Stimulated activated naive CD8-positive, alpha-beta T cell treated with anti-CD3 and anti-CD28 coated beads, Interleukin-15, amount 100 ng/mL, for 72 hours (primary cell): ENCODE data around the gene RAB13.
A peak's percentile ranks its signal among the peaks of the same experiment; 100 is the strongest.
"Not testable (repeated sequence)": the region's sequence is repeated elsewhere in the genome, so short reads cannot be mapped to it uniquely, and the experiment has no call there.

Source experiments
- ATAC-seq: fragments of 150-1000 bp; cut with Tn5 transposase; 2 replicates; pipeline ENCODE4 v1.10.0; 2021; ENCODE audit warnings: mild to moderate bottlenecking, moderate library complexity
- DNase-seq, 2 donors: peaks; one replicate each; pipeline ENCODE4 v3.0.0; 2021 to 2022
- H3K27ac Mint-ChIP-seq, 2 donors: one replicate each; pipeline ENCODE4 v1.8.0; 2022; ENCODE audit warnings: mild to moderate bottlenecking in 2 of 2, mixed read lengths in 2 of 2, moderate library complexity in 2 of 2
- H3K27me3 Mint-ChIP-seq: one replicate; pipeline ENCODE4 v1.8.0; 2022; ENCODE audit warnings: mixed read lengths
- H3K4me1 Mint-ChIP-seq: one replicate; pipeline ENCODE4 v1.8.0; 2022; ENCODE audit warnings: mild to moderate bottlenecking, mixed read lengths
- H3K4me3 Mint-ChIP-seq, 2 donors: one replicate each; pipeline ENCODE4 v1.8.0; 2022; ENCODE audit warnings: mild to moderate bottlenecking in 2 of 2, mixed read lengths in 2 of 2, moderate library complexity in 1 of 2
- H3K9me3 Mint-ChIP-seq, 2 donors: one replicate each; pipeline ENCODE4 v1.8.0; 2022; ENCODE audit warnings: mixed read lengths in 2 of 2

Gene RAB13

DNA sequence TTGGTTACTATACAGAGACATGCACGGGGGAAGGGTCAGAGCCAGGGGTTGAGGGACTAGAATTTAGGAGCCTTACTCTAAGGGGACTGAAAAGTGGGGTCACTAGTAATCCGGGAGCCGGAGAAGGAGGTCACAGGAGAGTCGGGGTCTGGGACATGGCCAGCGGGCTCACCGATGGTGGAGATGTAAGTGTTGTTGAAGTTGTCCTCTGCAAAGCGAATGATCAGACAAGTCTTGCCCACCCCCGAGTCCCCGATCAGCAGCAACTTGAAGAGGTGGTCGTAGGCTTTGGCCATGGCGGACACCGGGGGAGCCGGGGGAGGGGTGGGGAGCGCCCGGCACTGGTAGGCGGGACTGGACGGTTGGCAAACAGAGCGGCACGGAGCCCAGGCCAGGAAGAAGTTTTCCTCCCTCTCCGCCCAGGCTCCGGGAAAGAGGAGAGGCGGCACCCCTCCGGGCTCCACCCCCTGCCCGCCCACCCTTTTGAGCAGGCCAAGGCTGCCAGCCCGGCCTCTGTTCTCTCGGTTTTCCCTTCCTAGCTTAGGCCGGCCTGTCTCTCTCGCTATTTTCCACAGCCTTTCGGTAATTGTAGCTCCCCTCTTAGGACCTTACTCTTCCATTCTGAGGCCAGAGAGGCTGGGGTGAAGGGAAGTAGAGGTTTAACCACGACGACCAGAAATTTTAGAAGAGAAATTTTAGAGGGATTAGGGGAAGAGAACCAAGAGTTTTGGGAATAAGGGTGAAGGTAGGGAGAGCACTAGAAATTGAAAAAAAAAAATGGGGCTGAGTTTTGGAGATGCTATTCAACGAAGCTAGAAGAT, at the start of gene RAB13:
TSS of gene RAB13 (minus strand) at position 399 of the 821 bp plus-strand sequence. CDS start at position 296, 103 bp downstream.
- peak; percentile 34 to 37 for DNase-seq

DNA sequence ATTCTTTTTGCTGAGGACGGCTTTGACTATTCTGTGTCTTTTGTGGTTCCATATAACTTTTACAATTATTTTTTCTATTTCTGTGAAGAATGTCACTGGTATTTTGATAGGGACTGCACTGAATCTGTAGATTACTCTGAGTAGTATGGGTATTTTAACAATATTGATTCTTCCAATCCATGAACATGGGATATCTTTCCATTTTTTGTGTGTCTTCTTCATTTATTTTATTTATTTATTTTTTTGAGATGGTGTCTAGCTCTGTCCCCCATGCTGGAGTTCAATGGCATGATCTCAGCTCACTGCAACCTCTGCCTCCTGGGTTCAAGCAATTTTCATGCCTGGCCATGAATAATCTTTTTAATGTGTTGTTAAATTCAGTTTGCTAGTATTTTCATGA, 47.6 kb upstream of the RAB13 start:
- not testable (repeated sequence) for ATAC-seq, H3K27ac Mint-ChIP-seq, DNase-seq, H3K4me3 Mint-ChIP-seq, H3K4me1 Mint-ChIP-seq, H3K27me3 Mint-ChIP-seq, H3K9me3 Mint-ChIP-seq

More for the DNA sequence above, at the start of gene RAB13:
- peak within 1 kb of the TSS; percentile 96 for H3K27ac Mint-ChIP-seq
- no peaks in the 10 kb centered on the region for H3K9me3 Mint-ChIP-seq
- peak within 1 kb of the TSS; percentile 97 for H3K4me3 Mint-ChIP-seq
- H3K4me1 Mint-ChIP-seq: peaks cover 46% of the 10 kb centered on the region
- peak; percentile 32 for ATAC-seq
- H3K27me3 Mint-ChIP-seq: no peaks in the 10 kb centered on the region

DNA sequence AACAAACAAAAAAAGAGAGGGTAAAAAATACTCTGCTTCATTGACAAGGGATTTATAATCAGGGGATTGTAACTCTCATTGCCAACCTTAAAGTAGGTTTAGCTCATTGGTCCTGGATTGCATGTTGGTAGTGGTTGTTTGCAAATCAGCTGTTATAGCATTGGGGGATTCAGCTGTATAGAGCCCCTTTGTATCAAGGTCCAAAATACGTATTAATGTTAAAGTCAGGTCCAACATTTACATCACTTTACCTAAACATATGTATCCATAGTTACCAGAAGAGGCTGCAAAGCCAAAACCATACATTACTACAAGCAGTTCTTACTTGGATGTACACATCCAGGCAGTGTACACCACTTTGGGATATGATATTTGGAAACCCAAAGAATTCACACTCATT, 33.8 kb upstream of the RAB13 start:
- Mint-ChIP-seq H3K4me1 (no peaks in the 10 kb centered on the region), H3K9me3 (no peaks in the 10 kb centered on the region), H3K4me3 (no peak overlapping the region), H3K27me3 (no peaks in the 10 kb centered on the region), H3K27ac (no peak overlapping the region)
- ATAC-seq: no peak
- no peak for DNase-seq

DNA sequence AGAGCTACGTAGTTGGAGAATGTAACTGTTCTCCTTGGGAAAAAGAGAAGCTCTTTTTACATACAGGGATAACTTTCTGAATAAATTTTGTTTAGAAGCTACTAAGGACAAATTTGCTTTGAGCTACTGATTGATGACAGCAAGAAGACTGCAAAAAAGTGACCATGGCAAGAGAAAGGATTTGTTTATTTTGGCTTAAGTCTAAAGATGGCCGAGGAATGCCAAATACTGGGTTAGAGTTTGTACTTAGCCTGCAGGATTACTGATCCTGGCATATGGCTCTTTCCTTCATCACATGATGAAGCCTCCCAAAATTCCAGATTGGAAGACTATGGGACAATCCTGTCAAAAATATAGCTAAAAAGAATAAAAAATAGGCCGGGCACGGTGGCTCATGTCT, 33.1 kb upstream of the RAB13 start:
- ATAC-seq (no peak), DNase-seq (no peak)
- H3K27me3 Mint-ChIP-seq: no peaks in the 10 kb centered on the region
- no peak overlapping the region for H3K4me3 Mint-ChIP-seq
- H3K27ac Mint-ChIP-seq: no peak overlapping the region
- peaks cover 3% of the 10 kb centered on the region for H3K4me1 Mint-ChIP-seq
- no peaks in the 10 kb centered on the region for H3K9me3 Mint-ChIP-seq

- Mint-ChIP-seq H3K4me1 (peaks cover 5% of the 10 kb centered on the region), H3K27ac (peak overlapping the region in 1 of 2 donors; percentile 28), H3K27me3 (no peaks in the 10 kb centered on the region), H3K4me3 (no peak overlapping the region), H3K9me3 (no peaks in the 10 kb centered on the region)
- no peak for ATAC-seq
- no peak for DNase-seq
Measured at GRCh38 chr1:154014154-154014907, 28.2 kb upstream of the RAB13 start.

DNA sequence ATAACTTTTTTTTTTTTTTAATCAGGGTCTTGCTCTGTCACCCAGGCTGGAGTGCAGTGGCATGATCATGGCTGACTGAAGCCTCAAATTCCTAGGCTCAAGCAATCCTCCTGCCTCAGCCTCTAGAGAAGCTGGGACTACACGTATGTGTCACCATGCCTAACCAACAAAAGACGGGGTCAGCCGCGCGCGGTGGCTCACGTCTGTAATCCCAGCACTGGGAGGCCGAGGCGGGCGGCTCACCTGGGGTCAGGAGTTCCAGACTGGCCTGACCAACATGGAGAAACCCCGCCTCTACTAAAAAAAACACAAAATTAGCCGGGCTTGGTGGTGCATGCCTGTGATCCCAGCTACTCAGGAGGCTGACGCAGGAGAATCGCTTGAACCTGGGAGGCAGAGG, 26.4 kb upstream of the RAB13 start:
- H3K4me3 Mint-ChIP-seq, H3K27me3 Mint-ChIP-seq, DNase-seq, H3K9me3 Mint-ChIP-seq, H3K4me1 Mint-ChIP-seq, H3K27ac Mint-ChIP-seq, ATAC-seq: not testable (repeated sequence)

GRCh38 chr1:154012129-154012528, 26.0 kb upstream of the RAB13 start:
- ATAC-seq (no peak), DNase-seq (no peak)
- no peak overlapping the region for H3K27ac Mint-ChIP-seq
- peaks cover 5% of the 10 kb centered on the region for H3K4me1 Mint-ChIP-seq
- H3K27me3 Mint-ChIP-seq: no peaks in the 10 kb centered on the region
- no peak overlapping the region for H3K4me3 Mint-ChIP-seq
- H3K9me3 Mint-ChIP-seq: no peaks in the 10 kb centered on the region

GRCh38 chr1:154006136-154006535, 20.0 kb upstream of the RAB13 start:
- no peaks in the 10 kb centered on the region for H3K4me1 Mint-ChIP-seq
- no peak overlapping the region for H3K4me3 Mint-ChIP-seq
- ATAC-seq (no peak), DNase-seq (no peak)
- no peaks in the 10 kb centered on the region for H3K27me3 Mint-ChIP-seq
- no peak overlapping the region for H3K27ac Mint-ChIP-seq
- no peaks in the 10 kb centered on the region for H3K9me3 Mint-ChIP-seq

GRCh38 chr1:154000420-154000819, 14.3 kb upstream of the RAB13 start:
- Mint-ChIP-seq H3K27ac (peak overlapping the region in 1 of 2 donors; percentile 34), H3K27me3 (no peaks in the 10 kb centered on the region), H3K4me3 (no peak overlapping the region), H3K4me1 (no peaks in the 10 kb centered on the region), H3K9me3 (no peaks in the 10 kb centered on the region)
- no peak for ATAC-seq
- DNase-seq: no peak

GRCh38 chr1:153996882-153997281, 10.7 kb upstream of the RAB13 start:
- H3K27ac Mint-ChIP-seq: peak overlapping the region in 1 of 2 donors; percentile 67
- H3K4me3 Mint-ChIP-seq, H3K9me3 Mint-ChIP-seq, ATAC-seq, H3K27me3 Mint-ChIP-seq, DNase-seq: not testable (repeated sequence)
- peaks cover 17% of the 10 kb centered on the region for H3K4me1 Mint-ChIP-seq

GRCh38 chr1:153995640-153996039, 9.5 kb upstream of the RAB13 start:
- H3K27me3 Mint-ChIP-seq: no peaks in the 10 kb centered on the region
- H3K27ac Mint-ChIP-seq: no peak overlapping the region
- no peak for ATAC-seq
- peaks cover 27% of the 10 kb centered on the region for H3K4me1 Mint-ChIP-seq
- H3K4me3 Mint-ChIP-seq: no peak overlapping the region
- no peaks in the 10 kb centered on the region for H3K9me3 Mint-ChIP-seq
- no peak for DNase-seq

DNA sequence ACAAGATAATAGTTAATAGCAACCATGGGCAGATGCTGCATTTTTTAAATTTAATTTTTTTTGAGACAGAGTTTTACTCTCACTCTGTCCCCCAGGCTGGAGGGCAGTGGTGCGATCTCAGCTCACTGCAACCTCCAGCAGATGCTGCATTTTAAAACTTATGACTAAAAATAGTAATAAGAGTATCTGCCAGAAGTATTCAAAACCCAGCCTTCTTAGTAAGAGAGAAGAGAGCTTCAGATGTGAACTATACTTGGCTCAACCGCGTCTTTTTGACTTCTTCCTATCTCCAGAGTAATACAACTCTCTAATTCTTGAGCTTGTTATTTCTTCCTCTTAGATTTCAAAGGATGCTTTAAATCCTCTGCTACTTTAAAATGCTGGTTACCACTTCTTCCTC, 9.1 kb upstream of the RAB13 start:
- Mint-ChIP-seq H3K4me1 (peaks cover 31% of the 10 kb centered on the region), H3K27me3 (no peaks in the 10 kb centered on the region), H3K4me3 (no peak overlapping the region), H3K27ac (no peak overlapping the region), H3K9me3 (no peaks in the 10 kb centered on the region)
- DNase-seq (no peak), ATAC-seq (no peak)

DNA sequence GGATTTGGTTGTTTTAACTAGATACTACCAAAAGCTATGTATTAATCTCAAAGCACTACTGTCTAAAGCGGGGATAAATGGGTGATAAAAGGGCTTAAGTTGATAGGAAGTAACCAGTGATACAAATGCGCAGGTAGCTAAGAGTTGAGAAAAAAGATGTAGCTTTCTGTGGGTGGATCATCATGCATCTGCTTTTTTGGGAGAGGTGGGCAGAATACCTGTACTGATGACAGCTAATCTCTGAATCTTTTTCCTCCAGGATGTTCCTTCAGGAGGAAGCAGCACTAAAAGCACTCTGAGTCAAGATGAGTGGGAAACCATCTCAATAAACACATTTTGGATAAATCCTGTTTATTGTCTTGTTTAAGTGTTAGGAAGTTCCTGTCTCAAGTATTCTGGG, 5.7 kb upstream of the RAB13 start:
- ATAC-seq (no peak), DNase-seq (no peak)
- Mint-ChIP-seq H3K4me1 (peaks cover 45% of the 10 kb centered on the region), H3K27me3 (no peaks in the 10 kb centered on the region), H3K4me3 (peak overlapping the region; percentile 83 to 96), H3K27ac (peak overlapping the region; percentile 99 to 100), H3K9me3 (no peaks in the 10 kb centered on the region)

DNA sequence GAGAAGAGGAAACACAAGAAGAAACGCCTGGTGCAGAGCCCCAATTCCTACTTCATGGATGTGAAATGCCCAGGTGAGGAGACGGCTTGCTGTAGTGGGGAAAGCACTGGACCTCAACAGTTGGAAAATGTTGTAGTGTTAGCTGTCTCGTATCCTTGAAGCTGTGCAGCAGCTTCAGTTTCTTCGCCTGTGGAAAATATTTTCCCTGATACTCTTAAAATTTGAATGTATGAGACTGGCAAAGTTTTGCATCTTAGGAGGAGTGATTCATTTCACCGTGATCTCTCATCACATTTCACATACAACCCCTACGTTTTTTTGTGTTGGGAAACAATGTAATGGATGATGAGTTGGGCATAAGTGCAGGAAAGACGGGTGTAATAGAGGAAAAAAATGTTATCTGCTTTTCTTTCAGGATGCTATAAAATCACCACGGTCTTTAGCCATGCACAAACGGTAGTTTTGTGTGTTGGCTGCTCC, 5.1 kb upstream of the RAB13 start:
- DNase-seq (no peak), ATAC-seq (no peak)
- Mint-ChIP-seq H3K27ac (peak overlapping the region; percentile 99 to 100), H3K4me3 (peak overlapping the region; percentile 83 to 96), H3K4me1 (peaks cover 50% of the 10 kb centered on the region), H3K9me3 (no peaks in the 10 kb centered on the region), H3K27me3 (no peaks in the 10 kb centered on the region)

- ATAC-seq: peak; percentile 90
Measured at GRCh38 chr1:153990468-153991150, 4.5 kb upstream of the RAB13 start, which contains the start of gene RPS27. Gene RPS27, plus strand, starts transcription at chr1:153990762. Its CDS starts 35 bp downstream, at chr1:153990797.

More at GRCh38 chr1:153990468-153991150, 4.5 kb upstream of the RAB13 start, which contains the start of gene RPS27:
- Mint-ChIP-seq H3K4me3 (peak within 1 kb of the TSS; percentile 83 to 96), H3K4me1 (peaks cover 55% of the 10 kb centered on the region), H3K27ac (peak within 1 kb of the TSS; percentile 99 to 100), H3K27me3 (no peaks in the 10 kb centered on the region), H3K9me3 (no peaks in the 10 kb centered on the region)
- DNase-seq: peak; percentile 86 to 93
